HUDEP-2 (cell line): ENCODE results near the gene NRXN3.
"Not testable (repeated sequence)": the region's sequence is repeated elsewhere in the genome, so short reads cannot be mapped to it uniquely, and the experiment has no call there.

Source experiments
- DNase-seq, 76 experiments: peaks; one replicate each; lab custom pipeline; 2025; ENCODE audit not compliant: unreplicated experiment in 76 of 76; lab: John Stamatoyannopoulos, UW

NRXN3 gene

DNA sequence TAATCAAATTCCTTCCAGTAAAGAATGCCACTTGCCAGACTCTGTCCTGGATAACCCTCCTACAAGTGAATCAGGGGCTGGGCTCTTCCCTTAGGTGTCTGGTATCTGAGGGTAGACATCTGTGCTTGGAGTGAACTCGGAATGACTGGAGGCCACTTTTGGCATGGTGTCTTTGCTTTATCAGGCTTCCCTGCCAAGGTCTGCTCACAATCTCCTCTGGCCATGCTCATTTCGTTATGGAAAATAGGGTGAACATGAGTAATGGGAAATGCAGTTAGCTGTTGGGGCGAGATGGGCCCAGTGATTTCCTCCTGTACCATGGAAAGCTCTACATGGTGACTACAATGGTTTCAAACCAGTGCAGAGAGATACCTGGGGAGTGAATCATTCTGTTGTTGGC lies 212.9 kb downstream of the NRXN3 start:
- DNase-seq, result peak in 7 of 76 experiments; percentile 0 to 16 (median 12)

DNA sequence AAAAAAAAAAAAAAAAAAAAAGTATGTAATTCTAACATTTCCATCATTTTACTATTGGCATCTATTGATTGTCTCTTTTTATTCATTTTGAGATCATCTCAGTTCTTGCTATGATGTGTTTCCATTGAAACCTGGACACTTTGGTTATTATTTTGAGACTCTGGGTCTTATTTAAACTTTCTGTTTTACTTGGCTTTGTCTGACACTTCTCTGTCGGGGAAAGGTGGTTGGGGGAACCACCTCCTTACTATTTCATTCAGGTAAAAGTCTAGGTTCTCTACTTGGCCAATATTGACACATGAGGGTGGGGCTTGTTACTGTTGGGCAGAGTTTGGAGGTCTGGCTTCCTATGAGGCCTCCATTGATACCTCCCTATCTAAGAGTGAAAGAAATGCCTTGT lies 228.0 kb downstream of the NRXN3 start:
- DNase-seq, result no peak

DNA sequence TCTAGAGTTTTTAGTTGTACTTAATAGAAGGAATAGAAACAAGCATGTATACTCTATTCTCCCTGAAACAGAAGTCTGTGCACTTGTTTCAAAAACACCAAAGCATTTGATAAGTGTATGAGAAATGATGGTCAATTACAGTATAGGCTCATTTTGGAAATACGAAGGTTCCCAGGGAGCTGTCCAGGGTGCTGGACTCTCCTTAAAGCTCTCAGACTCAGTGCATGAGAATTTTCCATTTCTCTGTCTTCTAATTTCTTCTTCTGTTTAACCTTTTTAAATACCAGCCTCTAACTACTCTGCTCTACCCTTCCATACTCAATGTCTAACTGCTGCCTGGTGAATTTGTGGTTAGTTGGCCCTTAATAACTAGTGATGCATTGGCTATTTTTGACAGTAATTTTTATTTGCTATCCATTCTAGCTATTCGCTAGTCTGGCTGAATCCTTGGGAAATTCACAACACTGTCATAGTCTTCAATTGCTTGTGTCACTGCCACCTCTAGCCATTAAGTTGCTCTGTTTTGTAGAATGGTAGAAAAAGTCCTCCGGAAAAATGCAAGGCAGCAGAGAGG lies 229.2 kb downstream of the NRXN3 start:
- DNase-seq, result peak in 31 of 76 experiments; percentile 2 to 42 (median 12)

DNA sequence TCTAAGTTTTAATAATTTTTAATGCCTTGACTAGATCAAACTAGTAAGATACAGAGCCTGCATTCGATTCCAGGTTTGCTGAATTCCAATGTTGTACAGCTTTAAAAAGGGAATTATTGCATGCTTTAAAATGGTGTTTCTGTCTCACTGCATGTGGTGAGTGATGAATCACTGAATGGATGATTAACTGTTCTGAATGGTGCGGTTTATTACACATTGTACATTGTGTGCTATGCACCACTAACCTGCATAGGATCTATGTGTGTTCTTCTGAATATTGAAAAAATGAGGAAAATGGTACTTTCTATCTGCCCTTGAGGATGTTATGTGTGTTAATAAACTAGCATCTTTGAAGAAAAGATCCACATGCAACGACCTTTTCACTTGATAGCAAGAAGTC lies 231.7 kb downstream of the NRXN3 start:
- no peak for DNase-seq

DNA sequence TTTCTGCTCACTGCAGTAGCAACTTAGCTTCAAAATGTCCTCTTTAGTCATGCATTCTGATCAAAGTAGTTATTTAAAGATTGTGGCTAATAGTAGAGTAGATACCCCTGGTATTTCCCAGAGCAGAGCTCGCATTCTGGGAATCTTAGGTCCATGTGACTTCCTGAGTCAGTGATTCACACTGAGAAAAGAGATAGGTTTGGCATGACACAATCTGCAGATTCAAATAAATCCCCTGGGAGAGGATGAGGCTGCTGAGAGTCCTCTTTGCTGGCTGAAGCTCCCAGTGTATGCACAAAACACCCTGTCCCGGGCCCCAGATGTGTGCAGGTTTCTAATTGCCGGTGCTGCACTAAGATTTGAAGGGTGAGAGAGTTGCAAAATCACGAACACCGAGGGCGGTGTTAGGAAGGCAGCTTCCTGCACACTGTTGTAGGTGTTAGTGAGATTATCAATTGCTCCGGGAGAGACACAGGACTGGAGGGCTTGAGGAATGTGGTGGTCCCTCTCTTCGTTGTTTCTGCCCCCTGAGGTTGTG lies 233.2 kb downstream of the NRXN3 start:
- no peak for DNase-seq

DNA sequence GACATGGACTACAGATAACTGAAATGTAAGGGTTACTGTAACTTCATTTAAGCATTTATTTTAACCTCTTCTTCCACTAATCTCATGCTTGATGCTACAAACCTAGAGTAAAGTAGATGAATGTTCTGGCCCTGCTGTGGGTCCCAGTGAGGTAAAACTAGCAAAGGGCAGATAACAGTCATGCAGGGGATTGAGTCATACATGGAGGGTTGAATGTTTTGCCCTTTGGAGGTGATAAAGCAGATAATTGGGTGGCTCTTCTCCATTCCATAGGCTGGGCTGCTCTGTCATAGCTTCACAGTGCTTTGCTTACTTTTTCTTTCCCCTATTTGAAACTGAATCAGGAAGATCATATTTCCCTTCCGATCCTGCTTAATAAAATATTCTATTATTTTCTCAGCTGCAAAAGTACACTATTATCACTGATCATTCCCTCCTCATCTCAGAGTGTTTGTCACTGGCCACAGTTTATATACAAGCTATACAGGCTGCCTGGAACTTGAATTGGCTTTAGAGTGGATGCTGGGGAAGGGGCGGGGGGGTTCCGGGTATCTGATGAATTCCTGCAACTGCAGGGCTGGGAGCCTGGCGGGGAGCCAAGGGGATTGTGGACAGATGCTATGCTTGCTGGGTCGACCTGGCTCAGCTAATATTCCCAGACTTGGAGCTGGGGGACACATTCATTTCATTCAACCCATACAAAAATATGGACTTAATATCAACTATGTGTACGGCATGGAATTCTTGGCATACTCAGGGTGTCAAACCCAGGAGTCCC lies 235.1 kb downstream of the NRXN3 start:
- DNase-seq, result peak in 12 of 76 experiments; percentile 2 to 28 (median 8)

GRCh38 chr14:78412475-78412874 lies 242.3 kb downstream of the NRXN3 start:
- DNase-seq, result no peak

GRCh38 chr14:78414172-78414571 lies 244.0 kb downstream of the NRXN3 start:
- no peak for DNase-seq

DNA sequence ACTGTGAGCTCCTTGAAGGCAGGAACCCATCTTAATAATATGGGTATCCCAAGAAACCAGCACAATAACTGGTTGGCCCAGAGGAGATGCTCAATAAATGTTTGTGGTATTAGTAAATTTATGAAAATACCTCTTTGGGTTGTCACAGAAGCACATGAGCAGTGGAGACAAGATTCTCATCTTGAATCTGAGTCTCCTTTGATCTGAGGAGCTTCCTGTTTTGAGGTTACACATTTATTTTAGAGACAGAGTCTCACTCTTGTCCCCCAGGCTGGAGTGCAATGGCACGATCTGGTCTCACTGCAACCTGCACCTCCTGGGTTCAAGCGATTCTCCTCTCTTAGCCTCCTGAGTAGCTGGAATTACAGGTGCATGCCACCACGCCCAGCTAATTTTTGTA lies 247.4 kb downstream of the NRXN3 start:
- DNase-seq, result no peak

- no peak for DNase-seq
These were observed 254.1 kb downstream of the NRXN3 start for GRCh38 chr14:78424311-78424710.

DNA sequence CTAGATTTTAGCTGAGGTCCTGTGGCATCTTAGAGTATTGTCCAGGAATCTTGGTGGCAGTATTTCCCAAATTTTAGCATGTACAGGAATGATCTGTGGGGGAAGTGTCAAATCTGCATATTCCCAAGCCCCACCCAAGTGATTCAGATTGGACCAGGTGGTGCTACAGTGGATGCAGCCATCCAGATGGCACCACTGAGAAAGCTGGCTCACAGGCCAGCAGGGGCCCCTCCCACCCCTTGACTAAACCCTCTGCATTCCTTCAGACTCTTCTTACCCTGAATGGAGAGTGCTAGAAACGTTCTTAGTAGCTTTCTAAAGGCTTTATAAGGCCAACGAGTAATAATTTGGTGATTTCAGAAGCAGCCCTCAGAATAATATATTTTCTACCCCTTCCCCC lies 255.2 kb downstream of the NRXN3 start:
- no peak for DNase-seq

DNA sequence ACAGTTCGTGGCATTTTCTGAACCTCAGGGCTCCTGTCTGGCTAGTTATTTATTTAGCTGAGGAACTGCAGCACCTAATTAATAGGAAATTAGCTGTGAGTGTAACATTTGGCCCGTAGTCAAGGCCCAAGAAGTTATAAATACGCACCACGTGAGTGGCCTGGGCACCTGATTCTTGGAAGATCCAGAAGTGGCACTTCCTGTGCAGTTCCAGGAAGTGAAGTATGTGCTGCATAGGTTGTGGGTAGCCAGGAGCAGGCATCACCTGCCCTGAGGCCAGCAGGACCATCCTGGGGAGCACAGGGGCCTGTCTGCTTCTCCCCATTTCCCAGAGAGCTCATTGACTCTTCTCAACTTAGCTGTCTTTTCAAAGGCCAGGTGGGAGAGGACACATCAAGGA lies 255.6 kb downstream of the NRXN3 start:
- no peak for DNase-seq

DNA sequence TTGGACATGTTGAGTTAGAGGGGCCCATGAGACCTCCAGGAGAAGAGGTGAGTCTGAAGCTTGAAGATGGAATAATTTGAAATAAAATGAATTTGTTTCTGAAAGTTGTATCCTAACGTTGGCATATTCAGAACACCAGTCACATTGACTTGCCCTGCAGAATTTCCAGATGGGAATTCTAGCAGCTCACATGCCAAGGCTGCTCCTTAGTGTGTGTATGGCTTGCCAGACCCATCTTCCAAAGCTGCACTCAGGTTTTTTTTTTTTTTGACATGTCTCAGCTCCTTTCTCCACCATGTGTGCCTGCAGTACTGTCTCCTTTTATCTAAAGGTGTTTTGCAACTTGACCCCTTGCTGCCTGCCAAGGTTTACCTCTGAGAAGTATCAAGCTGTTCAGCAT lies 261.9 kb downstream of the NRXN3 start:
- DNase-seq, result no peak

DNA sequence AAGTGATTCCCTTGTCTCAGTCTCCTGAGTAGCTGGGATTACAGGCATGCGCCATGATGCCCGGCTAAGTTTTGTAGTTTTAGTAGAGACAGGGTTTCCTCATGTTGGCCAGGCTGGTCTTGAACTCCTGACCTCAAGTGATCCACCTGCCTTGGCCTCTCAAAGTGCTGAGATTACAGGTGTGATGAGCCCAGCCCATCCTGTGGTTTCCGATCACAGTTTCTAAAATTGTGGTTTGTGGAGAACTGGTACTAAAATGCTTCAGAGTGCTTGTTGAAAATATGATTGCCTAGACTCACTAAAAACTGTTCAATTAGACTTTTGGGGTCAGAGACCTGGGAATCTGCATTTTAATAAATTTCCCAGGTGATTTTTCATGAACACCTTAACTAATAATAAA lies 267.3 kb downstream of the NRXN3 start:
- DNase-seq, result not testable (repeated sequence)

DNA sequence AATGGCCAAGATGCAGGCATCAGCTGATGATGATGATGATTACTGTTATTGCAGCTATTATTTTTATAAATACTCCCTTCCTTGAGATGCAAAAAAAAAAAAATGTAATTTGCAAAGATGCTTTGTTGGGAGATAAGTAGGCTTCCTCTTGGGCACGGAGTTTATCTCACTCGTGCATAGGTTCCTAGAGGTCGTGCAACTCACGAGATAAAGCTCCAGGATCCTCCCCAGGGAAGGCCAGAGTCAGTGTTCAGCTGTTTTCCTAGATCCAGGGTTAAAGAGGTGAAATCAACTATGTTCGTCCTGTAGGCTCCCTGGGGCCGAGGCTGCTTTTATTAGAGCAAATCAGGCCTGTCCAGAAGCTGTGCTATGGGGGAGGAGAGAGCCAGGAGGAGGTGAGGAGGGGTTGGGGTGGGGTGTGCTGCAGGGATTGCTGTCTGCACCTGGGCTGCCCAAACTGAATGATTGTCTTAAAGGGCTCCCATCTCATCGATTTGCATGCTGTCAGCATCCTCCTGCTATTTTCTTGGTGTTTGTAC lies 270.3 kb downstream of the NRXN3 start:
- peak in 32 of 76 experiments; percentile 0 to 60 (median 23) for DNase-seq

DNA sequence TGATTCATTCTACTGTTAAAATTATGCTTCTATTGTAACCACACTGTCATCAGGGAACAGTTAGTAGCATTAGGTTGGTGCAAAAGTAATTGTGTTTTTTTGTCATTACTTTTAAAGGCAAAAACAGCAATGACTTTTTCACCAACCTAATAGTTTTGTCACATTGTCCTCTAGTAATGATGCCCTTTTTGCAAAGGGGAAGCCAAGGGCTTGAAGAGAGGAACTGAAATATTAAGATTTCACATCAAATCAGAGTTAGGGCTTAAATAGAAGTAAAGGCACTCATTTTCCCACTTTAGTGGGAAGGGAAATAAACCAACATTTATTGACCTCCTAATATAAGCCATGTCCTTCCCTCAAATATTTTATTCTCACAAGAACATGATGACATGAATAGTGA lies 273.7 kb downstream of the NRXN3 start:
- no peak for DNase-seq

DNA sequence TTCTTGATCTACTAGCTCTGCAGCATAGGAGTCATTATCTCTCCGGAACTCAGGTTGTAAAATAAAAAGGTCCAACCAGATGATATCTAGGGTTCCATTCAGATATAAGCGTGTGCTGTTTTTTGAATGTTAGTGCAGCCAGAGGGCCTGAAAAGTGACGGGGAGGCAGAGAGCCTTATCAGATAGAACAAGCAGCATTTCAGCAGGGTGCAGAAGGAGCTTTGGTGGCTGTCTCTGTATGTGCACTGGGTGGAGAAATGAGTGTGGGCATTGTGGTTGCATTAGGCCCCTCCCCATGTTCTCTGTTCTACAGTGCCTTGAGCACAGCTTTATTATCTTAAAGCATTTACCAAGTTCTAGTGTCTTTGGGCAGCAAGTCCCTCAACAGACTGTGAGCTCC lies 275.1 kb downstream of the NRXN3 start:
- DNase-seq, result peak in 4 of 76 experiments; percentile 1 to 9 (median 4)

DNA sequence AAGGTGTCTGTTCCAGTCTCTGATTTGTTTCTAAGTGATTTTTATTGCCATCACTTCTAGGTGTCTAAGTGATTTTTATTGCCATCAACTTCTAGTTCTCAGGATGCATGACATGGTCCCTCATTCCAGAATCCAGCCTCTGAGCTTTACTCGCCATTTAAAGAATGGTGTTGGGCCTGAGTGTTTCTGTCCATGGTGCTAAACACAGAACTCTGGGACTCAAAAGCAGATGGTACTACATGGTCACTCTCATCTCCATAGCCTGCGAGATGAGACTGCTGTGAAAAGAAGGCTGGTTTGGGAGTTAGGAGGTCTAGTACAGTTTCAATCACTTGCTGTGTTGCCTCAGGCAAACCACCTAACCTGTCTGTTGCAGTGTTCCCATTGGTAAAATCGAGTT lies 276.6 kb downstream of the NRXN3 start:
- peak in 2 of 76 experiments; percentile 3 to 6 for DNase-seq

GRCh38 chr14:78448164-78449094 lies 278.3 kb downstream of the NRXN3 start:
- peak in 48 of 76 experiments; percentile 1 to 63 (median 23) for DNase-seq

DNA sequence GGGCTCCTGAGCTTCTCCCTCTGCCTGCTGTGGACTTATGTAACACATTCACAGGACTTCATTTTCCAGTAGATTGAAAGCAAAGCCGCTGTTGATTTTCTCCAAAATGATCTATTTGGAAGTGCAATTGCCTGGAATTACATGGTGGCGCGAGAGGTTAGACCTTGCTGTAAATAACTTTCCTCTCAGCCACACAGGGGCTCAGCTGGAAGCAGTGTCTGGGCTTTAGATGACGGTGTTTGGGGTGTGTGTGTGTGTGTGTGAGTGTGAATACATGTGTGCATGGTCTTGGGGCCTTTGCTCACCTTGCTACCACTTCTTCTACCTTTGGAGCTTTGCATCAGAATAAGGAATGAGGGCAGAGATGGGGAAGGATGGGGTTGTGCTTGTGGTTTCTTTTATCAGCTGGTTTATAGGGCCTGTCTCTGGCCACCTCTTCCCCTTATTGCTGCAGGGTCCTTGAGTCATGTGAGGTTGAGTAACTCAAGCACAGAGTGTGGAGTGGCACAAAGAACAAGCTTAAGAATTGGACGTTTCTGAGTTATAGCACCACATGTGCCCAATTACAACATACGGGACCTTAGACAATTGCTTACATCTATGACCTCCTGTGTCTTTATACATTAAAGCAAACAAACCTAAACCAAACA lies 280.6 kb downstream of the NRXN3 start:
- no peak for DNase-seq
